GM18858 (cell line): ENCODE measurements around the gene FUT2.

Experiments
- ATAC-seq: cut with Tn5 transposase; IDR thresholded peaks from one replicate; pipeline ENCODE4 v1.9.1; 2021; ENCODE audit not compliant: unreplicated experiment

The FUT2 gene

DNA sequence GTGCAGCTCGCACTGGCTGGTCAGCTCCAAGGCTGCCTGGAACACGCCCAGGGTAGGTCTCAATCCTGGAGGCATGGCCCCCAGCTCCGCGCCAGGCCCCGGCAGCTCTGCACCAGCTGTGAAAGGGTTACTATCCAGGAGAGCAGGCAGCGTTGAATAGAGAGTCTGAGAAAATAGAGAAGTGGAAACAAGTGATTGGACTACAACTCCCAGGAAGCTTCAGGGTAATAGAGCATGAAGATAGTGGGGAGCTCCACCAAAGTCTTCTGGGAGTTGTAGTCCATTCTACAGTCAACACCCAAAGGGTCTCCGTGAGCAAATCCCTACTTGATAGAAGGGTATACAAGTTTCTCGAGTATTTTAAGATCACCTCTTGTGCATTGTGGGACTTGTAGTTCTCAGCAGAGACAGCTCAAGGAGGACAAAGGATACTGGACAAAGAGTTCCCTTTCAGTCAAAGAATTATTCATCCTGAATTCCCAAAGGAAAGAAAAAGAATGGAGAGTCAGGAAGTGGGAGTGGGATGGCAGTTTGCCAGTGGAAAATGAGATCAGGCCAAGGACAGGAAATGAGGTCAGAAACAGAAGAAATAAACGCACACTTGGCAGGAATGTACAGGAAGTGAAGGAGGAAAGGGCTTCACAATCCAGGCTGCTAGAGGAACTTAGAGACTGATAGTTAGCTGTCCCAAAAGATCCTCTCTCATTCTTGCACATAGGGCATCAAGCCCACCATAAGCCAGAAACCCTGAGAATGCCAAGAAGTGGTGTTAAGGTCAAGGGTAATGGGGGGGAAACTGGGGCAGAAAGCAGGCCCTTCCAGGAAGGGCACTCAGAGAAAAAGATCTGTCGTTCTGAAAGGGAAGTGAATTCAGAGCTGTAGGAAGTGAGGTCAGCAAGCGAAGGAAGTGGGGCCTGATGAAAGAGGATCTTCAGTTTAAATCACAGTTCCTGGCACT, 29.3 kb downstream of the FUT2 start:
- ATAC-seq: no peak

DNA sequence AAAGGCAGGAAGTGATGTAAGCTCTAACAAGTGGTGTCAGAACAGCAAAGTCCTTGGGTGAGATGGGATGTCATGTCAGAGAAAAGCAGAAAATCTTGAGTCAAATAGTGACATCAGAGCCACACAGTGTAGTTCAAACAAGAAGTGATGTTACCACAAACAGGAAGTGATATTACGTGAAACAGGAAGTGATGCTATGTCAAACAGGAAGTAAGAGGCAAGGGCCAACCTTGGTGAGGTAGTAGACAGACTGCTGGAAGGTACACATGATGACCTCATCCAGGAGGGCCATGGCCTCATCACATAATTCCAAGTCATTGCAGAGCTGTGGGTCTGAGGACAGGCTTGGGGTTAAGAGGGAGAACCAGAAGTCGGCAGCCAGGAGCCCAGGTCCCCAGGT, 30.8 kb downstream of the FUT2 start:
- no peak for ATAC-seq

DNA sequence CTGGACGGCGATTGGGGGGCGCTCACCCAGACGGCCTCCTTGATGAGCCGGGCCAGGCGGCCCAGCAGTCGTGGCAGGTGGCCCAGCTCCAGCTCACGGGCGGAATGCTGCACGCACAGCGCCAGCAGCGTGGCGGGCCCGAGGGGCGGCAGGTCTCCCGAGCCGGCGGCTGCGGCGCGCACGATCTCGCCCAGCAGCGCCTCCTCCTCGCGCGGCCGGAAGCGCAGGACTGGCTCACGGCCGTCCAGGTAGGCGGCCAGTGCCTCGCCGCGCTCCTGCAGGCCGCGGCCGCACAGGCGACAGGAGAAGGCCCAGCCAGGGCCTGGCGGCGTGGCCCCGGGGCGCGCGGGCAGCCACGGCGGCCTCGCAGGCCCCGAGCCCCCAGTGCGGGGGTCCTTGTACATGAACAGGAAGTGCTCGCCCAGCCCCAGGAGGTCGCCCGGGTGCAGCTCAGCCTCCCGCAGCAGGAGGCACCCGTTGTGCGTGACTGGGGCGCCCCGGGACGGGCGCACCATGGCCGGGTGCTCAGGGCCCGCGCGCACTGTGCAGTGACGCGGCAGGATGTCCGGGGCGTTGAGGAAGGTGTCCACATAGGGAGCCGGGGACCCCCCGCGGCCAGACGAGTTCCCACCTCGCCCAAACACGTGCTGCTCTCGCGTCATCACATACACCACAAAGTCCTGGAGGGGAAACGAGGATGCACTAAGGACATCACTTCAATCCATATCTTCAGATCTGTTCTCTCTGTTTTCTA, 33.3 kb downstream of the FUT2 start:
- no peak for ATAC-seq

DNA sequence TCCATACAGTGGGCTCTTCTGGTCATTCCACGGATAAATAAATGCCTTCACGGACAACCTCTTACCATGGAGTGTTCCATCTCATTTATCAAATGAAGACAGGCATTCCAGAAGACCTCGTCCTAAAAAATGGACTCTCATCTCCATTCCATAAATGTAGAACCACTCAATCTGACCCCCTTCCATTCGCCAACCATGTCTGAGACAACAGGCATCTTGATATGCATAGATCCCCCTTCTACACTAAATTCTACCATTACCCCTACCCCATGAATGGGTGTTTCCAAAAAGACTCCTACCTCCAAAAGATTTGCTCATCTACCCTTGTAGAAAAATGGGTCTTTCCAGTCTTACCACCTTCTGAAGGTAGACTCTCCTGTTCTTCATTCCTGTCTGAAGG, 35.7 kb downstream of the FUT2 start:
- ATAC-seq: no peak

DNA sequence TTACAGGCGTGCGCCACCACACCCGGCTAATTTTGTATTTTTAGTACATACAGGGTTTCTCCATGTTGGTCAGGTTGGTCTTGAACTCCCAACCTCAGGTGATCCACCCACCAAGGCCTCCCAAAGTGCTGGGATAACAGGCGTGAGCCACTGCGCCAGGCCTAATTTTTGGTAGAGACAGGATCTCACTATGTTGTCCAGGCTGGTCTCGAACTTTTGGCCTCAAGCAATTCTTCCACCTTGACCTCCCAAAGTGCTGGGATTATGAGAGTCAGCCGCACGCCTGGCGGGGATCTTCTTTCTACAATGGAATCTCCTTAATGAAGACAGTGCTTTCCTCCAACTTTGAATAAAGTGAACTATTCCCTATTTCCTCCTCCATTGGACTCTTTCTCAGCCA, 38.9 kb downstream of the FUT2 start:
- no peak for ATAC-seq

DNA sequence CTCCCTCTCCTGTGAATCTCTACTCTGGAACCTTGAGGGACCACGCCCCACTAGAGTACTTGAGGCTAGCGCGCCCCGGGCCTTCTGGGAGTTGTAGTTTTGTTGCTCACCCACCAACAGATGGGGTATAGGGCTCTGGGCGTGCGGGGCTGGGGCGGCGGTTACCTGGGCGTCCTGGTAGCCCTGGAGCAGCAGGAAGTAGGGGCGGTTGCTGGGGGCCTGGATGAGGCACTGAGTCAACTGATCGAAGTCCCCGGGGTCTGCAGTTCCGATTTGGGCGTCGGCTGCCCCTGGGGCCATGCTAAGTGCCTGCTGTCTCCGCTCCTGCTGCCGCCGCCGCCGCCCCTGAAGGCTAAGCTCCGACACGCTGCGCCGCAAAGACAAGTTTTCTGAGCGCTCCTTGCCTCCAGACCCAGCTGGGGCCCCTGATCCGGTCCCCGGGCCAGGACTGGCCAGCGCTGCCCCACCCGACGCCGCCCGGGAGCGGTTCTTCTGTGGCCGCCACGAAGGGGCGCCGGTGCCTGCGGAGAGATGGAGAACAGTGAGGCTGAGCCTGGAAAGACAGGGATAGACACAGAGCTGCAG, 39.4 kb downstream of the FUT2 start:
- no peak for ATAC-seq

DNA sequence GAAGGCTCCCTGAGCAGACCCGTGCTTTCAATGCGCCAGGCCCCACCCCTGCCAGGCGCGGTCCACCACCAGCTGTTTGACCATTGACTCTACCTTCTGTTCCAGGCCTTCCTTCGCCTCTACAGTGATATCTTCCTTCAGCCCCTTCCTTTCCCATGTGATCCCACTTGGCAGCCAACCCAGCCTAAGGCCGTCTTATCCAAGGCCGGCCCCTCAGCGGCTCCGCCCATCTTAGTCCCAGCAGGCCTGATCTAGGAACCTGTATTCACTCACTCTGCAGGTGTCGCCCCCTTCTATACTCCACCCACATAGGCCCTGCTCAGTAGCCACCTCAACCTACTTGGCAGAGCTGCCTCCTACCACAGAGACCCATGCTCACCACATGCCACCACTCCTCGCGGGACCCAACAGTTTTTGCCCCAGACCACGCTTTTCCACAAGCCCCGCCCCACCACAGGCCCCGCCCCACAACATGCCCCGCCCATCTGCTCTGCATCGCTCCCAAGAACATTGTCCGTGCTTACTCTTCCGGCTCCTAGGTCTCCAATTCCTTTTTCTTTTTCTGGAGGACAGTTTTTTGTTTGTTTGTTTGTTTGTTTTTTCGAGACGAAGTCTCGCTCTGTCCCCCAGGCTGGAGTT, 41.7 kb downstream of the FUT2 start:
- ATAC-seq: no peak

DNA sequence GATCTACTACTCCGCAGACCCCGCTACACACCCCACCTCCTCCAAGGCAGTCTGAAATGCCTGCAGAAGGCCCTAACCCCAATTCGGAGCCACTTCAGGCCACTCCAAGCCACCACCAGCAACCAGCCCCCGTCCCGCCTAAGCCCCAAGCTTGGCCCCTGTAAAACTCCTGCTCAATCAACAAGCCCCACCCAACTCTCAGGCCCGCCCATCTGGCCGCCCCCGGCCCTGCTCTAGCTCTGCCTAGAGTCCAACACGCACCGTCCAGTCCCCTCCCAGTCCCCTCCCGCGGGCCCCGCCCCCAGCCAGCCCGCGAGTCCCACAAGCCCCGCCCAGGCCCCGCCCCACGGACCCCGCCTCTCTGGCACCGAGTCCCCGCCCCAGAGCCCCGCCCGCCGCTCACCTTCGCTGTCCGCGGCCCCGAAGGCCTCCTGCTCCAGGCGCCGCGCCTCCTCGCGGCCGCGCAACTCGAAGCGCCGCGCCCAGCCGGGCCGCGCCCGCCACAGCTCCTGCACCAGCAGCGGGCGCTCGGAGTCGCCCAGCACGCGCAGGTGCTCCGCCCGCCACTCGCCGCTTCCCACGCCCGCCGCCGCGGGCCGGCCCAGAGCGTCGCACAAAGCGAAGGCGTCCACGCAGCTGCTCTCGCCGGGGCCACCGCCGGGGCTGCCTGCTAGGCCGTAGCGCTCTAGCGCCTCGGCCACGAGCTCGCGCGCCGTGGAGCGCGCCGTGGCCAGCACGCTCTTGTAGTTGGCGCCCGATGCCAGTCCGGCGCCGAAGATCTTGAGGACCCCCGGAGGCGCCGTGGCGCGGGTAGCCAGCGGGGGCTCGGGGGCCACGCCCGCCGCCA, 43.0 kb downstream of the FUT2 start:
- no peak for ATAC-seq

DNA sequence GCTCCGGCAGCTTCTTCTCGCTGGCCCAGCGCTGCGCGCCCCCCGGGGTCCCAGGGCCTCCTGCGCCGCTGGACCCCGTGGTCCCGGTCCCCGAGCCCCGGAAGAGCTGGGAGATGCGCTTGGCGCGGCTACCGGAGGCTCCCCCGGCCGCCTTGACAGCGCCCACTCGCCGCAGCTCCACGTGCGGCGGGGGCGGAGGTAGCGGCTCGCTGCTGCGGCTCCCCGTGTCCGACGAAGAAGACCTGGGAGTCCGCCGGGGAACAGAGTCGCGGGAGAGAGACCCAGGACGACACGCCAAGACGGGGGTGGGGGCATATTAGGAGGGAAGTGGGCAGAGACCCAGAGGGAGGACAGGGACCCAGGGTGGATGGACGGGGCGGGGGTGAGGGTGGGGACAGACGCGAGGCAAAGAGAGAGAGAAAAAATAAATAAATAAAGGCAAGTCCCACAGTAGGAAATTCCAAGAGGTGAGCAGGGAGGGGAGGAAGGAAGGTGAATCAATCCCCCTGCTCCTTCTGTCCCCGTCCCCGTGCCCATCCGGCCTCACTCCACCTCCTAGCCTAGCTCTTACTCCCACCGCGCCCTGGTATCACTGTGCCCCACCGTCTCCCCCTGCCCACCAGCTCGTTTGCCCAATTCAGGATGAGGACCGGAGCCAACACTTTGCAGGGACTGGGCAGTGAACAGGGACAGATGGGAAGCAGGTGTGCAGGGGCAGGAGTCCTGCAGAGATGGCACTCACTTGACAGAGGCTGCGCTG, 43.8 kb downstream of the FUT2 start:
- no peak for ATAC-seq

DNA sequence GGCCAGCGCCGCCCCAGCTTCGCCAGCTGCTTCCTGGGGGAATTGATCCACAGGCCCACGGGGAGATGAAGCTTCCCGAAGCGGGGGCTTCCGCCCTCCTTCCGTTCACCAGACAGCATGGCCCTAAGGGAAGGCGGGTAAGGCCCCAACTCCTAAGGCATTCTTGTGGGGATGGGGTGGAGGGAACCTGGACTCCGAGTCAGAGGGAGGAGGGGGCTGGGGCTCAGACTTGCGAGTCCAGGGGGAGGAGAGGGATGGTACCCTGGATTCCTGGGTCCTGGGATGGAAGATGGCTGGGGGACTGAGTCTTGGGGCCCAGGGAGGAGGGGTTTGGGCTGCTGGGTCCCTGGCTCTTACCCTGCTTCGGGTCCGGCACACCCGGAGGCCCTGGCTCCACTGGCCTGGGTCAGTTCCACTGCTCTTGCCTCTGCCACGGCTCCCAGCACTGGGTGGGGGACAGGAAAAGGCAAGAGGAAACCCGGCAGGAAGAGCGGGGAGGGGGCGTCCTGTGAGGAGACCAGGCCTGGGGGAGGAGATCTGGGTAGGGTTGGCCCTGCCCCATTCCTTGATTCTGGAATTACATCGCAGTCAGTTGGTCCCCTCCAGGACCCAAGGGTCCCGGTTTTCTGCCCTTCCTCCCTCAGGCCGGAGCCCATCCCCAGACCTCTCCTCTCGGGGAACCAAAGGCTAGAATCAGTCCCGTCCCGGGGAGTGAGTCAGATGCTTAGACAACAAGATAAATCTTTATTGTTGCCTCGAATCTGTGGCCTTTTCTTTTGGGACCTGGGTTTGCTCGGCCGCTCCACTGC, 44.6 kb downstream of the FUT2 start, which contains the start of gene RASIP1:
Gene RASIP1, minus strand, starts transcription at position 447 of the 809 bp plus-strand sequence. Its CDS starts 328 bp downstream, at position 119.
- ATAC-seq: no peak

DNA sequence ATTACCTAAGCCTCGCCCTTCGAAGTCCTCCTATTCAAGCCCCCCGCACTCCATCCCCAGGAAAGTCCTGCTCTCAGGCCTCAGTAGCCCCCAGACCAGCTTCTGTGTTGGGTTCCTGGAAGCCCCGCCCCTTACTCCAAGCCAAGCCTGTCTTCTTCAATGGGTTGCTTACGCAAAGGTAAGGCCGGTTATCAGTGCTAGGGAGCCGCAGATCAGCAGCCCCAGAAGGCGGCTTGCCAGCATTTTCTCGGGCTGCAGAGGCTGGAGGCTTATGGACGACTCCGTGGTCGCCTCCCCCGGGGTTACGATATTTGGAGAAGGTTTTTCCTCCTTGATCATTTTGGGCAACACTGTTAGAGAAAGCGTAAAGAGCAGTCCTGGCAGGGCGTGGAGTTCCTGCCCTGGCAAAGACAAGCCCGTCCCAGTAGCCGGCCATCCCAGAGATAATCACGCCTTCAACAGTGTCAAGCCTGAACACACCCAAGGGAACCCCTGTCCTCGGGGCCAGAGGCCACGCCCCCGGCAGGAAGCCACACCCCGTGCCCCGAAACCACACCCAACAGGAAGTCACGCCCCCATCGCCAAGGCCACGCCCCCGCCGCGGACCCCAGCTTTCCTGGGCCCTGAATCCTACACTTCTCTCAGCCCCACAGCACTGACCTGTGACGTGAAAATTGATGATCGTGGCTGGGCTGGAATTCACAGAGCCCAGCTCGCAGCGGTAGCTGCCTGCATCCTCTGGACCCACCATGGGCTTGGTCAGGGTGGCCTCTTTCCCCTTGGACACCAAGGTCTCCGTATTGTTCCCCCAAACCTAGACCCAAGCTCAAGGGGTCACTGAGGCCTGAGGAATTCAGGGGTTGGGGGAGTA, 45.6 kb downstream of the FUT2 start:
- no peak for ATAC-seq

DNA sequence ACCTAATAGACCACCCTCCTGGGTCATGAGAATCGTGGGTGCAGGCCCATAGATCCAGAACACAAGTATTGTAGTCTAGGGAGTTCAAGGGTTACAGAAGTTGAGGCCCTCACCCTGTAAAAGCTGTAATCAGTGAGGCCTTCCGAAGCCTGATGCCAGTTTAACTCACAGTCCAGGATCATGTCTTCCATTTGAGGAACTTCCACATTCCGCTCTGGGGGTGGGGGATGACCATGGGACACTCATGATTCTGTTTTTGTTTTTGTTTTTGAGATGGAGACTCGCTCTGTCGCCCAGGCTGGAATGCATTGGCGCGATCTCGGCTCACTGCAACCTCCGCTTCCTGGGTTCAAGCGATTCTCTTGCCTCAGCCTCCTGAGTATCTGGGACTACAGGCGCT, 46.3 kb downstream of the FUT2 start:
- no peak for ATAC-seq

DNA sequence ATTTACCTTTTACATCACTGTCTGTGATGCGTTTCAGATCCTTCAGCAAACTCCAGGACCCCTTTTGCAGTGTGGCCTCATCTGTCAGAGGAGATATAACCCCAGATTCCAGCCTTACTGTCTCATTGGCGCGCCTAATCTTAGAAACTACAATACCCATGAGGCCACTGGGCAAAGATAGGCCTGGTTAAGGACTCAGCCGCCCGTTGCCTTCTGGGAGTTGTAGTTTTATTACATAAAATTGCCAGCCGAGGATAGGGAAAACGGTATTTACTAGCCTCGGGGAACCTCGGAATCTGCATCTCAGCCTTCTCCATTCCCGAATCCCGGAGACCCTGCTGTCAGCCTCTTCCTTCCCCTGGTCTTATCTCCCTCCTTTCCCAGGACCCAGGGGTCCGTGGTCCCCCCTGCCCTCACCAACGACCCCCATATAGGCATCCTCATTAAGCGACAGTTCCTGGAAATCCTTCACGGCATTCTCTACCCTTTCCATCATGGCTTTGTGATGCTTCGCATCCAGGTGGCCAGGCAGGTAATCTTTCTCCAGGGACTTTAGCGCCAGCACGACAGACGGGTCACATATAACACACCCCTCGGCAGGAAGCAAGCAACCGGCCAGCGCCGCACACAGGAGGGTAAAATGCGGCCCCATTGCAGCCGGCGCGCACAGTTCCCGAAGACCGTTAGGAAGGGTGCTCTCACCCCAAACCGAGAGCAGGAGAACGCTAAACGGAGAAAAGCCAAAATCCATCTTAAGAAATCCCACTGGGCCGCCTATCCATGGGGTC, 49.6 kb downstream of the FUT2 start:
- ATAC-seq: no peak

DNA sequence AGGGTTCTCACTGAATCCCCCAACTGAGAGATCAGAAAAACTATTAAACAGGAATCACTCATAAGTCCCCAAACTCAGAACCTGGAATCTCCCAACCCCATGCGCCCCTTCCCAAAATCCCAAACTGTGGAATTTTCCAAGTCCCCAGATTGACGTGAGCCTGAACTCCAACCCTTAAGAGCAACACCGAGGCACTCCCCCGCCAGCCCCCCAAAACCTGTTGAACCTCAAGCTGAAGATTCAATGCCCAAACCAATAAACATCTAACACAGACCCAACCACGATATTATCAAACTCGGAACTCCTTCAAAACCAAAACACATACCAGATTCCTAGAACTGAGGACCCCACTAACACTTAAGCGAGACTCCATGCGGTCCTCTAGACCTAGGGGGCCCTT, 50.3 kb downstream of the FUT2 start:
- no peak for ATAC-seq

DNA sequence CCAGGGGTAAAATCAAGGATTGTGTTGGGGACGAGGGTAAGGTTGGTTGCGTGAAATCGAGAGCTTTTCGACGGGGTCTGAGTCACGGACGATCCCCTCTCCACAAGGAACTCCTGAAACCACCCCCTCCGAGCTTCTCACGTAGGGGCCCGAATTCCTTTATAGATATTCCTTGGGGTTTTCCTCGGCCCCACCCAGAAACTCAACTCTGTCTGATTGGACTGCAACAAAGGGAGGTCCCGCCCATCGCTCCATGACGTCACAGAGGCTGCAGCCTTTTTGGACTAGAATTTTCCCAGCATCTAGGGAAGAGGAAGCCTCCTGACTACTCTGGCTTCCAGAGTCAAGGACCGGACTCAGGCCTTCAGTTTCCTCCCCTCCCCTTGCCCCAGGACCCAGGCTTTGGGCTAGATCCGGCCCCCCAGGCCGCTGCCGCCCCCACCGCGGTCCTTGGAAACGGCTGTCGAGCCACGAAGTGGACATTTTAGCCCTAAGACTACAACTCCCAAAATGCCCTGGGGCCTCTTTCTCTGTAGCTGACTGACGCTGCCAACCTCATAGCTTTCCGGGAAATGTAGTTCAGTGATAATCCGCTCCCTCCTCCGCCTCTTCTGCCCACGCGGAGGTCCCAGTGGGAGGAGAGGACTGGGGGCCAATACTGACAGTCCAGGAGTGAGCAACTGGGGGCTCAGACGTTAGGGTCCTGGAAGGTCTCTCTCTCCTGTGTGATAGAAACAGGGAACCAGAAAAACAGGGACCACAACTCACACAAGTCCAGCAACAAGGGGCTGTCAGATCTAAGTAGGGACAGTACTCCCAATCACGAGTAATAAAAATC, 51.2 kb downstream of the FUT2 start, which contains the start of gene IZUMO1:
Gene IZUMO1, minus strand, starts transcription at position 172 of the 838 bp plus-strand sequence. CDS start 1,050 bp downstream, outside the sequence.
- no peak for ATAC-seq
